WTC11 (cell line): ENCODE measurements around the gene FCN2. TPM values are rescaled to one million over a fixed set of nuclear protein-coding genes. Genes with fewer than 3 reads are reported as not detected.

ENCODE experiments used
- ATAC-seq: fragments of 200-7000 bp; cut with Tn5 transposase; 2 replicates; pipeline ENCODE4 v1.10.0; 2021; ENCODE audit warnings: mild to moderate bottlenecking, moderate library complexity
- Bru-seq: library from RNA; stranded (reverse); fragments of 400-500 nt; gene quantifications from one replicate; lab custom pipeline; 2021; lab: Mats Ljungman, UMichigan
- CTCF ChIA-PET: fragments of 300-600 bp; sonication (Branson Sonifier 250); formaldehyde crosslinking; loops from one replicate; lab custom pipeline; 2021; ENCODE audit warnings: antibody characterized with exemption; lab: Charles Lee
- POLR2A ChIA-PET: fragments of 350-600 bp; sonication (Branson Sonifier 250); formaldehyde crosslinking; loops from one replicate; lab custom pipeline; 2021; ENCODE audit warnings: antibody characterized with exemption; lab: Charles Lee
- DNase-seq: peaks from one replicate; pipeline ENCODE4 v3.0.0; 2021; ENCODE audit warnings: low spot score
- H3K27ac Mint-ChIP-seq: 2 replicates; pipeline ENCODE4 v1.8.0; 2021; ENCODE audit warnings: mixed read lengths
- H3K27me3 Mint-ChIP-seq: 2 replicates; pipeline ENCODE4 v1.8.0; 2021; ENCODE audit warnings: low read depth, mild to moderate bottlenecking, moderate library complexity, mixed read lengths
- H3K36me3 Mint-ChIP-seq: 2 replicates; pipeline ENCODE4 v1.8.0; 2021; ENCODE audit warnings: mixed read lengths
- H3K4me1 Mint-ChIP-seq: 2 replicates; pipeline ENCODE4 v1.8.0; 2022; ENCODE audit warnings: mixed read lengths
- H3K4me3 Mint-ChIP-seq: 2 replicates; pipeline ENCODE4 v1.8.0; 2021; ENCODE audit warnings: mild to moderate bottlenecking, moderate library complexity, mixed read lengths
- H3K9me3 Mint-ChIP-seq: 2 replicates; pipeline ENCODE4 v1.8.0; 2021; ENCODE audit warnings: mixed read lengths
- CBFB ChIP-seq: sonication (generic); formaldehyde crosslinking; IDR thresholded peaks from 2 replicates; pipeline ENCODE4 v1.8.1; 2022; ENCODE audit warnings: mild to moderate bottlenecking, low read depth, missing genetic modification reagents
- ELF4 ChIP-seq: sonication (generic); formaldehyde crosslinking; IDR thresholded peaks from 2 replicates; pipeline ENCODE4 v1.8.1; 2022; ENCODE audit warnings: low read depth, mild to moderate bottlenecking, moderate library complexity, missing genetic modification reagents
- FOXJ3 ChIP-seq: sonication (generic); formaldehyde crosslinking; IDR thresholded peaks from 2 replicates; pipeline ENCODE4 v1.9.0; 2021; ENCODE audit warnings: missing genetic modification reagents, mild to moderate bottlenecking, borderline replicate concordance
- FOXK1 ChIP-seq: sonication (generic); formaldehyde crosslinking; IDR thresholded peaks from 2 replicates; pipeline ENCODE4 v1.8.0; 2022; ENCODE audit warnings: mild to moderate bottlenecking, moderate library complexity, missing genetic modification reagents
- GABPB1 ChIP-seq: sonication (generic); formaldehyde crosslinking; IDR thresholded peaks from 2 replicates; pipeline ENCODE4 v1.8.1; 2023; ENCODE audit warnings: mild to moderate bottlenecking, missing genetic modification reagents
- NFATC4 ChIP-seq: fragments of 250-450 bp; sonication (Bioruptor Pico); IDR thresholded peaks from 2 replicates; pipeline ENCODE4 v1.9.0; 2021; ENCODE audit warnings: mild to moderate bottlenecking
- ZNF138 ChIP-seq: sonication (generic); formaldehyde crosslinking; conservative IDR thresholded peaks from 2 replicates; pipeline ENCODE4 v1.8.1; 2022; ENCODE audit warnings: mild to moderate bottlenecking, moderate library complexity, missing genetic modification reagents
- ZNF219 ChIP-seq: sonication (generic); formaldehyde crosslinking; IDR thresholded peaks from 2 replicates; pipeline ENCODE4 v1.8.0; 2023; ENCODE audit warnings: missing genetic modification reagents, mild to moderate bottlenecking, borderline replicate concordance
- long read RNA-seq, 3 experiments: library from RNA in 1 of 3; library from capped mRNA in 1 of 3; library from polyadenylated mRNA in 1 of 3; unstranded in 2 of 3; stranded (forward) in 1 of 3; transcript quantifications; one replicate each; pipeline ENCODE4 v2.0.0, GENCODE V29; 2021
- total RNA-seq: library from RNA; stranded (reverse); gene quantifications from 3 replicates; pipeline ENCODE4 v1.2.3, GENCODE V29; 2021
- TF ChIP-seq, protein P1 (sequence below): fragments of 200-600 bp; IDR thresholded peaks from 2 replicates; pipeline ENCODE4 v1.8.0; 2022; ENCODE audit warnings: antibody characterized with exemption
- TF ChIP-seq, protein P2 (sequence below): sonication (generic); formaldehyde crosslinking; conservative IDR thresholded peaks from 2 replicates; pipeline ENCODE4 v1.8.1; 2023; ENCODE audit warnings: mild to moderate bottlenecking, low read depth, missing genetic modification reagents, moderate library complexity
- TF ChIP-seq, protein P3 (sequence below): fragments of 250-450 bp; sonication (Bioruptor Pico); IDR thresholded peaks from 2 replicates; pipeline ENCODE4 v1.9.0; 2021; ENCODE audit warnings: mild to moderate bottlenecking
- TF ChIP-seq, protein P4 (sequence below): sonication (generic); formaldehyde crosslinking; IDR thresholded peaks from 2 replicates; pipeline ENCODE4 v1.8.0; 2023; ENCODE audit warnings: mild to moderate bottlenecking, missing genetic modification reagents
- TF ChIP-seq, protein P5 (sequence below): sonication (generic); formaldehyde crosslinking; IDR thresholded peaks from 2 replicates; pipeline ENCODE4 v1.8.0; 2022; ENCODE audit warnings: mild to moderate bottlenecking, missing genetic modification reagents

FCN2 gene
- total RNA-seq: not detected in 3 replicates
- not detected for Bru-seq, nascent RNA
- long read RNA-seq, experiment 1: 0 reads
- long read RNA-seq, experiment 2: 0 reads
- long read RNA-seq, experiment 3: 0 reads

DNA sequence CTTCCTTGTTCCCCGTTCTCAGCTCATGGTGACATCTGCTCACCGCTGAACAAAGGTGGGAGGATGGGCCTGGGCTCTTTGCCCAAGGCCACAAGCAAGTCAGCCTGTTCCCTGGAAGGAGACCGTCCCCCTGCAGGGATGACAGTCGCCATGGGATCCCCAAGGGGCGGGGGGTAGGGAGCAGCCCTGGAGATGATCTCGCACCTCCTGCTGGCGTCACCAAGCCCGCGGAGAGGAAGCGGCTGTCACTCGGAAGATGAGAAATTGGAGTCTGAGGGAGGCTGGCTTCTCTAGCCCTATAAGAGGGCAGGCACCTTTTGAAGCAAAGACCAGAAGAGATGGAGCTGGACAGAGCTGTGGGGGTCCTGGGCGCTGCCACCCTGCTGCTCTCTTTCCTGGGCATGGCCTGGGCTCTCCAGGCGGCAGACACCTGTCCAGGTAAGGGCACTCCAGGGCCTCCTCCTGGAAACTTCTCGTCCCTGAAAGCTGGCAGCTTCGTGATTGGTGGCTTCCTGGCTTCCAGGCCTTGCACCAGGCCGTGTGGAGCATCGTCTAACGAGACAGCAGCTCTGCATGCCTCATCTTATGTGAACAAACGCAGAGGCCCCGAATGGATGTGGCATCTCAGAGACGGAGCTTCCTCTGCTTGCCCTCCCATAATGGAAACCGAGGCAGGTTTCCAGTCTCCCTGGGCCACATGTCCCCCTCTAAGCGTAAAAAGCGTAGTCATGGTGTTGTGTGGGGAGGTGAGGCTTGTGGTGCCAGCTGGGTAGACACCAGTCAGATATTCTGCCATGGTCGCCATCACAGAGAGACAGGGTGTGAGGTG, at the start of gene FCN2:
Gene FCN2 (plus strand): TSS at position 327 of the 829 bp plus-strand sequence. CDS start 12 bp downstream, at position 339.
- H3K9me3 Mint-ChIP-seq: no peaks in the 10 kb centered on the region
- no peaks in the 10 kb centered on the region; the same call in 1 of the 2 replicates for H3K27me3 Mint-ChIP-seq
- H3K4me3 Mint-ChIP-seq: no peak within 1 kb of the TSS
- H3K27ac Mint-ChIP-seq: no peak within 1 kb of the TSS
- DNase-seq: no peak
- no peak for TF ChIP-seq FOXJ3 (CRISPR knock-in tag)
- no peak for TF ChIP-seq ZNF138 (CRISPR knock-in tag)
- no peak for TF ChIP-seq CBFB (CRISPR knock-in tag)
- TF ChIP-seq, protein P1, sequence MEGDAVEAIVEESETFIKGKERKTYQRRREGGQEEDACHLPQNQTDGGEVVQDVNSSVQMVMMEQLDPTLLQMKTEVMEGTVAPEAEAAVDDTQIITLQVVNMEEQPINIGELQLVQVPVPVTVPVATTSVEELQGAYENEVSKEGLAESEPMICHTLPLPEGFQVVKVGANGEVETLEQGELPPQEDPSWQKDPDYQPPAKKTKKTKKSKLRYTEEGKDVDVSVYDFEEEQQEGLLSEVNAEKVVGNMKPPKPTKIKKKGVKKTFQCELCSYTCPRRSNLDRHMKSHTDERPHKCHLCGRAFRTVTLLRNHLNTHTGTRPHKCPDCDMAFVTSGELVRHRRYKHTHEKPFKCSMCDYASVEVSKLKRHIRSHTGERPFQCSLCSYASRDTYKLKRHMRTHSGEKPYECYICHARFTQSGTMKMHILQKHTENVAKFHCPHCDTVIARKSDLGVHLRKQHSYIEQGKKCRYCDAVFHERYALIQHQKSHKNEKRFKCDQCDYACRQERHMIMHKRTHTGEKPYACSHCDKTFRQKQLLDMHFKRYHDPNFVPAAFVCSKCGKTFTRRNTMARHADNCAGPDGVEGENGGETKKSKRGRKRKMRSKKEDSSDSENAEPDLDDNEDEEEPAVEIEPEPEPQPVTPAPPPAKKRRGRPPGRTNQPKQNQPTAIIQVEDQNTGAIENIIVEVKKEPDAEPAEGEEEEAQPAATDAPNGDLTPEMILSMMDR: no peak
- TF ChIP-seq GABPB1 (CRISPR knock-in tag): no peak
- TF ChIP-seq, protein P2, sequence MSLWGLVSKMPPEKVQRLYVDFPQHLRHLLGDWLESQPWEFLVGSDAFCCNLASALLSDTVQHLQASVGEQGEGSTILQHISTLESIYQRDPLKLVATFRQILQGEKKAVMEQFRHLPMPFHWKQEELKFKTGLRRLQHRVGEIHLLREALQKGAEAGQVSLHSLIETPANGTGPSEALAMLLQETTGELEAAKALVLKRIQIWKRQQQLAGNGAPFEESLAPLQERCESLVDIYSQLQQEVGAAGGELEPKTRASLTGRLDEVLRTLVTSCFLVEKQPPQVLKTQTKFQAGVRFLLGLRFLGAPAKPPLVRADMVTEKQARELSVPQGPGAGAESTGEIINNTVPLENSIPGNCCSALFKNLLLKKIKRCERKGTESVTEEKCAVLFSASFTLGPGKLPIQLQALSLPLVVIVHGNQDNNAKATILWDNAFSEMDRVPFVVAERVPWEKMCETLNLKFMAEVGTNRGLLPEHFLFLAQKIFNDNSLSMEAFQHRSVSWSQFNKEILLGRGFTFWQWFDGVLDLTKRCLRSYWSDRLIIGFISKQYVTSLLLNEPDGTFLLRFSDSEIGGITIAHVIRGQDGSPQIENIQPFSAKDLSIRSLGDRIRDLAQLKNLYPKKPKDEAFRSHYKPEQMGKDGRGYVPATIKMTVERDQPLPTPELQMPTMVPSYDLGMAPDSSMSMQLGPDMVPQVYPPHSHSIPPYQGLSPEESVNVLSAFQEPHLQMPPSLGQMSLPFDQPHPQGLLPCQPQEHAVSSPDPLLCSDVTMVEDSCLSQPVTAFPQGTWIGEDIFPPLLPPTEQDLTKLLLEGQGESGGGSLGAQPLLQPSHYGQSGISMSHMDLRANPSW (CRISPR knock-in tag): no peak
- TF ChIP-seq, protein P3, sequence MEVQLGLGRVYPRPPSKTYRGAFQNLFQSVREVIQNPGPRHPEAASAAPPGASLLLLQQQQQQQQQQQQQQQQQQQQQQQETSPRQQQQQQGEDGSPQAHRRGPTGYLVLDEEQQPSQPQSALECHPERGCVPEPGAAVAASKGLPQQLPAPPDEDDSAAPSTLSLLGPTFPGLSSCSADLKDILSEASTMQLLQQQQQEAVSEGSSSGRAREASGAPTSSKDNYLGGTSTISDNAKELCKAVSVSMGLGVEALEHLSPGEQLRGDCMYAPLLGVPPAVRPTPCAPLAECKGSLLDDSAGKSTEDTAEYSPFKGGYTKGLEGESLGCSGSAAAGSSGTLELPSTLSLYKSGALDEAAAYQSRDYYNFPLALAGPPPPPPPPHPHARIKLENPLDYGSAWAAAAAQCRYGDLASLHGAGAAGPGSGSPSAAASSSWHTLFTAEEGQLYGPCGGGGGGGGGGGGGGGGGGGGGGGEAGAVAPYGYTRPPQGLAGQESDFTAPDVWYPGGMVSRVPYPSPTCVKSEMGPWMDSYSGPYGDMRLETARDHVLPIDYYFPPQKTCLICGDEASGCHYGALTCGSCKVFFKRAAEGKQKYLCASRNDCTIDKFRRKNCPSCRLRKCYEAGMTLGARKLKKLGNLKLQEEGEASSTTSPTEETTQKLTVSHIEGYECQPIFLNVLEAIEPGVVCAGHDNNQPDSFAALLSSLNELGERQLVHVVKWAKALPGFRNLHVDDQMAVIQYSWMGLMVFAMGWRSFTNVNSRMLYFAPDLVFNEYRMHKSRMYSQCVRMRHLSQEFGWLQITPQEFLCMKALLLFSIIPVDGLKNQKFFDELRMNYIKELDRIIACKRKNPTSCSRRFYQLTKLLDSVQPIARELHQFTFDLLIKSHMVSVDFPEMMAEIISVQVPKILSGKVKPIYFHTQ (CRISPR knock-in tag): no peak
- no peak for TF ChIP-seq FOXK1 (CRISPR knock-in tag)
- TF ChIP-seq NFATC4 (CRISPR knock-in tag): no peak
- TF ChIP-seq ELF4 (CRISPR knock-in tag): no peak
- TF ChIP-seq ZNF219 (CRISPR knock-in tag): no peak
- TF ChIP-seq, protein P4, sequence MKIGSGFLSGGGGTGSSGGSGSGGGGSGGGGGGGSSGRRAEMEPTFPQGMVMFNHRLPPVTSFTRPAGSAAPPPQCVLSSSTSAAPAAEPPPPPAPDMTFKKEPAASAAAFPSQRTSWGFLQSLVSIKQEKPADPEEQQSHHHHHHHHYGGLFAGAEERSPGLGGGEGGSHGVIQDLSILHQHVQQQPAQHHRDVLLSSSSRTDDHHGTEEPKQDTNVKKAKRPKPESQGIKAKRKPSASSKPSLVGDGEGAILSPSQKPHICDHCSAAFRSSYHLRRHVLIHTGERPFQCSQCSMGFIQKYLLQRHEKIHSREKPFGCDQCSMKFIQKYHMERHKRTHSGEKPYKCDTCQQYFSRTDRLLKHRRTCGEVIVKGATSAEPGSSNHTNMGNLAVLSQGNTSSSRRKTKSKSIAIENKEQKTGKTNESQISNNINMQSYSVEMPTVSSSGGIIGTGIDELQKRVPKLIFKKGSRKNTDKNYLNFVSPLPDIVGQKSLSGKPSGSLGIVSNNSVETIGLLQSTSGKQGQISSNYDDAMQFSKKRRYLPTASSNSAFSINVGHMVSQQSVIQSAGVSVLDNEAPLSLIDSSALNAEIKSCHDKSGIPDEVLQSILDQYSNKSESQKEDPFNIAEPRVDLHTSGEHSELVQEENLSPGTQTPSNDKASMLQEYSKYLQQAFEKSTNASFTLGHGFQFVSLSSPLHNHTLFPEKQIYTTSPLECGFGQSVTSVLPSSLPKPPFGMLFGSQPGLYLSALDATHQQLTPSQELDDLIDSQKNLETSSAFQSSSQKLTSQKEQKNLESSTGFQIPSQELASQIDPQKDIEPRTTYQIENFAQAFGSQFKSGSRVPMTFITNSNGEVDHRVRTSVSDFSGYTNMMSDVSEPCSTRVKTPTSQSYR: no peak
- TF ChIP-seq, protein P5, sequence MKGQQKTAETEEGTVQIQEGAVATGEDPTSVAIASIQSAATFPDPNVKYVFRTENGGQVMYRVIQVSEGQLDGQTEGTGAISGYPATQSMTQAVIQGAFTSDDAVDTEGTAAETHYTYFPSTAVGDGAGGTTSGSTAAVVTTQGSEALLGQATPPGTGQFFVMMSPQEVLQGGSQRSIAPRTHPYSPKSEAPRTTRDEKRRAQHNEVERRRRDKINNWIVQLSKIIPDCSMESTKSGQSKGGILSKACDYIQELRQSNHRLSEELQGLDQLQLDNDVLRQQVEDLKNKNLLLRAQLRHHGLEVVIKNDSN: no peak
- ATAC-seq: no peak
- H3K36me3 Mint-ChIP-seq: no peaks in the 10 kb centered on the region
- ChIA-PET CTCF (no interaction called here), POLR2A (no interaction called here)
- no peaks in the 10 kb centered on the region for H3K4me1 Mint-ChIP-seq
